OCI-LY7 (cell line): ENCODE results near the gene HUNK. TPM values are rescaled to one million over a fixed set of nuclear protein-coding genes. Genes with fewer than 3 reads are reported as not detected.

ENCODE experiments used
- BruUV-seq: library from RNA; stranded (reverse); fragments of 400-500 nt; replicated peaks from 2 replicates; lab custom pipeline; 2021; lab: Mats Ljungman, UMichigan
- CTCF ChIA-PET: fragments of 300-600 bp; sonication (Branson Sonifier 250); formaldehyde crosslinking; loops from one replicate; lab custom pipeline; 2022; ENCODE audit warnings: antibody characterized with exemption; ENCODE audit not compliant: unreplicated experiment; lab: Charles Lee
- POLR2A ChIA-PET: fragments of 300-600 bp; sonication (Branson Sonifier 250); formaldehyde crosslinking; loops from one replicate; lab custom pipeline; 2022; ENCODE audit warnings: antibody characterized with exemption; lab: Charles Lee
- DNase-seq: peaks from one replicate; pipeline ENCODE4 v3.0.0-alpha.2; 2015; ENCODE audit warnings: low spot score
- H2AFZ ChIP-seq: fragments of 200-600 bp; sonication (generic), shearing (Covaris generic); 2 replicates; pipeline ENCODE4 v1.6.1; 2014; ENCODE audit warnings: mild to moderate bottlenecking, antibody characterized with exemption, low read length, moderate library complexity
- H3K27ac ChIP-seq: fragments of 200-600 bp; sonication (generic); 2 replicates; pipeline ENCODE4 v1.5.1; 2014; ENCODE audit warnings: mixed run types, low read depth, mild to moderate bottlenecking, moderate library complexity, low read length, inconsistent platforms; ENCODE audit not compliant: poor library complexity, severe bottlenecking
- H3K36me3 ChIP-seq: fragments of 200-600 bp; sonication (generic); 2 replicates; pipeline ENCODE4 v1.6.1; 2014; ENCODE audit warnings: mild to moderate bottlenecking, antibody characterized with exemption, low read length, moderate library complexity, mixed read lengths; ENCODE audit not compliant: insufficient read depth
- H3K4me1 ChIP-seq: fragments of 200-600 bp; sonication (generic); 2 replicates; pipeline ENCODE4 v1.5.1; 2014; ENCODE audit warnings: mild to moderate bottlenecking, low read length; ENCODE audit not compliant: insufficient read depth, poor library complexity, severe bottlenecking
- H3K4me2 ChIP-seq: fragments of 200-600 bp; sonication (generic); 2 replicates; pipeline ENCODE4 v1.6.1; 2014; ENCODE audit warnings: mild to moderate bottlenecking, low read length
- H3K4me3 ChIP-seq: fragments of 200-600 bp; sonication (generic); 2 replicates; pipeline ENCODE4 v1.5.1; 2014; ENCODE audit warnings: mild to moderate bottlenecking, low read depth, low read length; ENCODE audit not compliant: poor library complexity, severe bottlenecking
- H3K79me2 ChIP-seq: fragments of 200-600 bp; sonication (generic); 2 replicates; pipeline ENCODE4 v1.6.1; 2016; ENCODE audit warnings: low read depth, mild to moderate bottlenecking, low read length, moderate library complexity, mixed read lengths; ENCODE audit not compliant: insufficient read depth
- H3K9me2 ChIP-seq: fragments of 200-600 bp; sonication (generic); 2 replicates; pipeline ENCODE4 v1.6.1; 2016; ENCODE audit warnings: mild to moderate bottlenecking, low read length, mixed read lengths; ENCODE audit not compliant: insufficient read depth
- H3K9me3 ChIP-seq: fragments of 200-600 bp; sonication (generic); 2 replicates; pipeline ENCODE4 v1.6.1; 2014; ENCODE audit warnings: mild to moderate bottlenecking, mixed run types, low read length, mixed read lengths
- H4K20me1 ChIP-seq: fragments of 200-600 bp; sonication (generic); 2 replicates; pipeline ENCODE4 v1.6.1; 2014; ENCODE audit warnings: mild to moderate bottlenecking, antibody characterized with exemption, low read length, moderate library complexity, mixed read lengths; ENCODE audit not compliant: insufficient read depth
- EZH2phosphoT487 ChIP-seq: fragments of 200-600 bp; sonication (generic); IDR thresholded peaks from 2 replicates; pipeline ENCODE4 v1.6.1; 2018; ENCODE audit warnings: low read depth, borderline replicate concordance, mild to moderate bottlenecking, mixed run types, antibody characterized with exemption, low read length, moderate library complexity, mixed read lengths
- intact Hi-C: fragments of 100-400 bp; cut with micrococcal nuclease; formaldehyde crosslinking; loops from one replicate; pipeline ENCODE4 v1.10.0; 2022; ENCODE audit not compliant: unreplicated experiment
- total RNA-seq, 2 experiments: library from RNA; depleted of rRNA in 1 of 2; stranded (reverse); fragments of >200 nt in 1 of 2; shearing (Covaris generic) in 1 of 2; gene quantifications; 2 replicates each; pipeline ENCODE4 v1.2.3, GENCODE V29; 2014 to 2022
- TF ChIP-seq, protein P1 (sequence below): fragments of 200-600 bp; sonication (generic); conservative IDR thresholded peaks from 2 replicates; pipeline ENCODE4 v1.5.1; 2014; ENCODE audit warnings: mild to moderate bottlenecking, antibody characterized with exemption, low read length, moderate library complexity, mixed read lengths

HUNK gene
- total RNA-seq, 2 experiments from 2014 or later: 0.35 to 5.5 TPM

DNA sequence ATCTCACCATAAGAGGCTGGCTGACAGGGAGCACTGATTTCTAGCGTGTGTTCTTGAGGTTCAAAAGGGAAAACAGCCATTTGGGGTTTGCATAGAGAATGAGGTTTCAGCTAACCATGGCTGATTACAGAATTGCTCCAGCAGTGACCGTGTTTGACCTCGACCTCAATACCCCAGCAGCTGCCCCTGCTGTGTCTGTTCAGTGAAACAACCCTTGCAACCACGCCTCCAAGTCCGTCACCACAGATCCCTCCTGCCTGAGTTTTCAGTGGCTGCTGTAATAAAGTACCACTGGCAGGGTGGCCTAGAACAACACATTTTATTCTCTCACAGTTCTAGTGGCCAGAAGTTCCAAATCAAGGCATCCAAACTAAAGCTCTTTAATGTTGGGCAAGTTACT, 147.7 kb downstream of the HUNK start:
- DNase-seq: no peak
- no TSS peak for BruUV-seq
- Histone ChIP-seq H3K4me3 (no peak overlapping the region), H3K36me3 (no peaks in the 10 kb centered on the region), H3K4me1 (no peaks in the 10 kb centered on the region), H3K9me2 (no peaks in the 10 kb centered on the region), H3K79me2 (no peaks in the 10 kb centered on the region), H2AFZ (no peak overlapping the region), H3K9me3 (no peaks in the 10 kb centered on the region), H4K20me1 (no peaks in the 10 kb centered on the region), H3K4me2 (no peak overlapping the region), H3K27ac (no peak overlapping the region)
- intact Hi-C loops: no loop called here
- TF ChIP-seq, protein P1, sequence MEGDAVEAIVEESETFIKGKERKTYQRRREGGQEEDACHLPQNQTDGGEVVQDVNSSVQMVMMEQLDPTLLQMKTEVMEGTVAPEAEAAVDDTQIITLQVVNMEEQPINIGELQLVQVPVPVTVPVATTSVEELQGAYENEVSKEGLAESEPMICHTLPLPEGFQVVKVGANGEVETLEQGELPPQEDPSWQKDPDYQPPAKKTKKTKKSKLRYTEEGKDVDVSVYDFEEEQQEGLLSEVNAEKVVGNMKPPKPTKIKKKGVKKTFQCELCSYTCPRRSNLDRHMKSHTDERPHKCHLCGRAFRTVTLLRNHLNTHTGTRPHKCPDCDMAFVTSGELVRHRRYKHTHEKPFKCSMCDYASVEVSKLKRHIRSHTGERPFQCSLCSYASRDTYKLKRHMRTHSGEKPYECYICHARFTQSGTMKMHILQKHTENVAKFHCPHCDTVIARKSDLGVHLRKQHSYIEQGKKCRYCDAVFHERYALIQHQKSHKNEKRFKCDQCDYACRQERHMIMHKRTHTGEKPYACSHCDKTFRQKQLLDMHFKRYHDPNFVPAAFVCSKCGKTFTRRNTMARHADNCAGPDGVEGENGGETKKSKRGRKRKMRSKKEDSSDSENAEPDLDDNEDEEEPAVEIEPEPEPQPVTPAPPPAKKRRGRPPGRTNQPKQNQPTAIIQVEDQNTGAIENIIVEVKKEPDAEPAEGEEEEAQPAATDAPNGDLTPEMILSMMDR: no peak
- no peak for TF ChIP-seq EZH2phosphoT487
- ChIA-PET POLR2A (no interaction called here), CTCF (no interaction called here)

DNA sequence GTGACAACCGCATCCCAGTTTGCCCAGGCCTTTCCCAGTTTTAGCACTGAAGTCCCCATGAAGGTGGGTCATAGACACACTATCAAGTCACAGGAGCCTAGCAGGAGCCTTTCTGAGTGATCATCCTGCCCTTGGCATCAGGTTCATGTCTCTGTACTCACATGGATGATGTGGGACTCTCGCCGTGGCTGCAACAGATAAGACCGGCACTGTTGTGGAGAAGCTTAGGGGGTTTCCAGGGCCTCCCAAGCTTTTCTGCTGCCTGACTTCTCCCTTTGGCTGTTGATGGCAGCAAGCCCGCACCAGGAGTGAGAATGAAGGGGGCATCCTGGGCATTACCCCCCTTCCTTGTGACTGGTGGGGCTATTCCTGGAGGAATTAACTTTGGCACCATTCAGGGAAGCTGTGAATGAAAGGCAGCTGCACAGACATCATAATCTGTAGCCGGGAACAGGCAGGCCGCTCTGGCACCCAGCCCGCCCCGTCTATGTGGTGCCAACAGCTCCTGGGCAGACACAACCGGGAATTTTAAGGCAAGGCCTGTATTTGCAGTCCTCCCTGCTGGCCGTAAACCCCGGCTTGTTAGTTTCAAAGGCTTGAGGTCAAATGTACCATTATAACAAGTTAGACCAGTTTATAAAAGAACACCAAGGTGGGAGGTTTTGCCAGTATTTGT, 148.6 kb downstream of the HUNK start:
- Histone ChIP-seq H4K20me1 (no peaks in the 10 kb centered on the region), H3K27ac (no peak overlapping the region), H3K9me3 (no peaks in the 10 kb centered on the region), H3K9me2 (no peaks in the 10 kb centered on the region), H2AFZ (no peak overlapping the region), H3K4me1 (no peaks in the 10 kb centered on the region), H3K79me2 (no peaks in the 10 kb centered on the region), H3K4me2 (no peak overlapping the region), H3K4me3 (no peak overlapping the region), H3K36me3 (no peaks in the 10 kb centered on the region)
- intact Hi-C loops: no loop called here
- ChIA-PET POLR2A (no interaction called here), CTCF (no interaction called here)
- no TSS peak for BruUV-seq
- no peak for DNase-seq
- TF ChIP-seq, protein P1: no peak
- no peak for TF ChIP-seq EZH2phosphoT487

DNA sequence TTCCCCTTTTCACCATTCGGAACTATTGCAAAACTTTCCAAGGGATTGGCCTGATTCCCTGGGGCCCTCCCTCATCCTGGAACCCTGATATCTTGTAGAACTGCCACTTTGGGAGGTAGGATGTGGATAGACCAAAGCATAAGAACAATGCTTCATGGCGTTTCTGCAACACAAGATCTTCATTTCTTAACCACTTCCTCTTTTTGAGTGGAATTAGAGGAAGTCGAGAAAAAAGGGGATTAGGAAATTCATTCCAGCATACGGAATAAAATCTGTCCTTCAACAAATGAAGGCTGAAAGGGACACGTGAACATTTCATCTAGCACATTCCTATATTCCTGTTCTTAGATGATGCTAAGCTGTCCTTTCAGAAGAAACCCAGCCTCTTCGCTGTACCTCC, 149.3 kb downstream of the HUNK start:
- Histone ChIP-seq H3K79me2 (no peaks in the 10 kb centered on the region), H3K36me3 (no peaks in the 10 kb centered on the region), H2AFZ (no peak overlapping the region), H3K9me2 (no peaks in the 10 kb centered on the region), H3K4me2 (no peak overlapping the region), H3K4me3 (no peak overlapping the region), H4K20me1 (no peaks in the 10 kb centered on the region), H3K9me3 (no peaks in the 10 kb centered on the region), H3K27ac (no peak overlapping the region), H3K4me1 (no peaks in the 10 kb centered on the region)
- DNase-seq: no peak
- intact Hi-C loops: no loop called here
- ChIA-PET POLR2A (no interaction called here), CTCF (no interaction called here)
- BruUV-seq: no TSS peak
- TF ChIP-seq EZH2phosphoT487: no peak
